NCI-H345 (cell line): ENCODE measurements around the gene TBC1D14.

Source experiments
- DNase-seq: peaks from one replicate; lab custom pipeline; 2025; lab: John Stamatoyannopoulos, UW

Gene TBC1D14

DNA sequence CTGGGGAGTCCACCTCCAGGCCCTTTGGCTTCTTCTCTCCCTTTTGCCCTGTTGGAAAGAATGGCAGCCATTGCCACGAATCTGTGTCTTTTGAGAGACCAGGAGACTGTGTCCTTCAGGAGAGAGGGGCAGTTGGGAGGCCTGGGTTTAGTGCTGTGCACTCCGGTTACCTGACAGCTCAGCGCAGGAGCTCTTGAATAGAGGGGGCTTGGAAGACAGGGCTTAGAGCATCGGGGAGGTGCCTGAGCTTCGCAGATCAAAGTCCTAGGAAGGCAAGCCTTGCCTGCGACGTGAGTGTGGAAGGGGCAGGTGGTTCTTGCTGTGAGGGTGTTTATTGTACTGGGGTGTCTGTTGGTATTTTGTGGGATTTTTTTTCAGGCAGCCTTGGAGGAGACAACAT lies 91.6 kb downstream of the TBC1D14 start:
- no peak for DNase-seq

DNA sequence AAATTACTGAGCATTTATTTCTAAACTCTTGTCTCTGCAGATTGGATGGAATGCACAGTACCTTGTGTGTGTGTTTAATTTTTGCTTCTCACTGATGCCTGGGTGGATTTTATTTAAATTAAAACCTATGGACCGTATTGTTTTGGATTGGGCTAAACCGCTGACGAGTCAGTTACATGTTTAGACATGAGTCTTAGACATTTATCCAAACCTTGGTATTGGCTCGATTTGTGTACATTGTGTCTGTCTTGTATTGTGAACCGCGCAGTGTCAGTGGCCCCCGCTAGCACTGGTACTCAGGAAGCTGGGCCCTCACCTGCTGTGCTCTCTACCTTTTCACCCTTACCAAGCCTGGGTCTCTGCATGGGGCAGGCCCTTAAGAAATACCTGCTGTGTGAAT lies 92.7 kb downstream of the TBC1D14 start:
- DNase-seq, result no peak

DNA sequence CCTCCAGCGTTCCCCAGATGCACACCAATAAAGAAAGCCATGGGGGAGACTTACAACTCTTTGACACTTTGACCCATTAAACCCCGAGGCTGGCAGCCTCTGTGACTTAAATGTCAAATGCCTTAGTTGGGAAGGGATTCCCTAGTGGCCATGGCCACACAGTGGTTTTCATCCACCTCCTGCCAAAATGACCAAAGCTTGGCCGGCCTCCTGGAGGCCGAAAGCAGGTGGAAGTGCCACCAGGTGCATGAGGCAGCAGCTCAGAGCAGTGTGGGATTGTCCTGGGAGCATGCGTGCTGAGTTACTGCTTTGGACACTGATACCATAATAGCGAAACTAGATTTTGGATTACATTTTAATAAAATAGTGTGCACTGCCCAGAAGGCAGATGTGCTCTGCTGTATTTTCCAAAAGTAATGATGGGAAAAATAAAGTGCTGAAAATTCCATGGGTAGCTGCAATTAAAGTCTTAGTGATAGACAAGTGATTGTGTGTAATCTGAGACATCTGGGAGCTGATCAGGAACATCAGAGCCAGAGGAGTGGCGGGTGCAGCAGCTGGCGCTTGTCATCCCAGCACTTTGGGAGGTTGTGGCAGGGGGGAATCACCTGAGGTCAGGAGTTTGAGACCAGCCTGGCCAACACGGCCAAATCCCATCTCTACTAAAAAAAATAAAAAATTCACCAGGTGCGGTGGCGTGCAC lies 93.7 kb downstream of the TBC1D14 start:
- DNase-seq, result no peak

DNA sequence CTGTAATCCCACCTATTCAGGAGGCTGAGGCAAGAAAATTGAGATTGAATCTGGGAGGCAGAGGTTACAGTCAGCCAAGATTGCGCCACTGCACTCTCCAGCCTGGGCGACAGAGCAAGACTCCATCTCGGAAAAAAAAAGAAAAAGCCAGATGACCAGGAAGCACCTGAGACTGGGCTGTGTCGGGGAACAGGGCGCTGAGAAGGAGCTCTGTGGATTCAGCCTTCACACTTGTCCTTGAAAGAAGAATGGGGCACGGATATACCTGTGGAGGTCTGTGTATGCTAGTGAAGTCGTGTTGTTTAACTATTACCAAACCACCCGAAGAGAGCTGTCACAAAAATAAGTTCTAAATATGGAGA lies 94.2 kb downstream of the TBC1D14 start:
- DNase-seq, result no peak

DNA sequence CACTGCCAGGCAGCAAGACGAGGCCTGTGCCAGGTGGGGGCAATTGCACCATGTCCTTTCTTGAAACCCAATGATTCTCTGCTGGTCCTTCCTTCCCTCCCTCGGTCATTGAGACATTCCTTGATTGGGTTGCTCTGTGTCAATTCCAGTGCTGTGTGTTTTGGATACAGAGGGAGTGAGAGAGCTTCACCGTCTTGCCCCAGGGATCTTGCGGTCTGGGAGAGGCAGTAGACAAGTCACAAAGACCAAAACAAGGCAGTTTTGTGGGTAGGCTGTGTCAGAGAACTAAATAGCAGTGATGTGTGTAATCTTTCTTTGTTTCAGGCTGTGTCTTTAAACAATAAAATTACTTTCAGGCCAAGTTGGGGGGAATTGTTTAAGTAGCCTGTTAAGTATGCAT lies 94.7 kb downstream of the TBC1D14 start:
- DNase-seq, result no peak

DNA sequence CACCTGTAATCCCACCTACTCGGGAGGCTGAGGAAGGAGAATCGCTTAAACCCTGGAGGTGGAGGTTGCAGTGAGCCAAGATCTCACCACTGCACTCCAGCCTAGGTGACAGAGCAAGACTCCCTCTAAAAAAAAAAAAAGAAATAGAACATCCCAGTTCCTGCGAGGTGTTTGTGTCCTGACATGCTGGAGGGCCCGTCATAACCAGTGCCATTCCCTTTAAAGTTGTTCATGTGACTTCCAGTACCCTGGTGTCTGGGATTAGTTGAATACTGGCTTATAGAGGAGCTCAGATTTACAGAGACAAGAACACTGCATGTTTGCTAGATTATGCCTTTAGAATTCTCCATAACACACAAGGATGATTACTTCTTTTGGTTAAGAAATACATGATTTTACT lies 95.9 kb downstream of the TBC1D14 start:
- DNase-seq, result no peak

DNA sequence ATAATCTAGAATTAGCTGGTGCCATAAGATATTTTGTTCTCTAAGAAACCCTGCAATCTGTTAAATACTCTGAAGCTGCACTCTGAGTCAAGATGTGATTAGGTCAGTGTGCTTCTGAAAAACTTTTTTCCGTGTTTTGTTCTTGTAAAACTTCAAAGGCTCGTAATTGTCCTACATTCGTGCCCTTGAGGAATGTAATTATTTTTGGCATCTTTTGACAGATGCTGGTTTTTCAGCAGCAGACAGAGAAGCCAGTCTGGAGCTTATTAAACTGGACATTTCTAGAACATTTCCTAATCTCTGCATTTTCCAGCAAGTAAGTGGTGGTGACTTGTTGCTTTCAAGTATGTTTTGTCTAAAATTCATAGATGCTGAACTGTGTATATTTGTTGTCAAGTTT lies 96.8 kb downstream of the TBC1D14 start:
- DNase-seq, result no peak

DNA sequence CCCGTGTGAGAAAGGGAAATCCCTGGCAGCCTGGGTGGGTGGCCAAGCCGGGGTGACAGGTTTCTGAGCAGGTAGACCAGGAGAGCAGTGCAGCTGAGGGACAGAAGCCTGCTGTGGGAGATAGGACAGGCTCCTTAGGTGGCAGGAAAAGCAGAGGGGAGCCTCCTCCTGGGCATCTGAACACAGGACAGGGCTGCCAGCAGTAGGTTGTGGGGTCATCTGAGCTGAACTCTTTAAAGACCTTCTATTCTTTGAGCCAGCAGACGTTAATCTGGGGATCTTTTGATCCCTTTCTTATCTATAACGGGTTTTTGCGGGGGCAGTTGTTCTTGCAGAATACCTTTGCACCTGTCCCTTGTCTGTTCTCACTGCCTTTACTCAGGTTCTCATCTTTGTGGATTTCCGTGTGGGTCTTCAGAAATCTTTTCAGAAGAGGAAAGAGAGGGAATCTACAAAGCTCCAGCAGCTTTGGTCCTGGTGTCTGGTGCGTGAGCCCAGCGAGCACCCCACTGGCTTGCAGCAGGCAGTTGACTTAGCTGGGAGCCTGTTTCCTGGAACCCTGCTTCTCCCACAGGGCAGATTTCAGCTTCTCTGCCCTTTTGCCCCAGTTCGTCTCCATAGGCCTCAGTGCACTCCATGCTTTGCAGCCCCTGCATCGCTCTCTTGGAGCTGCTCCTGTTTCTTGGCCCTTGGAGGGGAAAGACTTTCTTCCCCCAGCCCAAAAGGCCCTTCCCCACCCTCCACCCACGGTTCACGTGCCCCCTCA lies 97.7 kb downstream of the TBC1D14 start:
- no peak for DNase-seq

DNA sequence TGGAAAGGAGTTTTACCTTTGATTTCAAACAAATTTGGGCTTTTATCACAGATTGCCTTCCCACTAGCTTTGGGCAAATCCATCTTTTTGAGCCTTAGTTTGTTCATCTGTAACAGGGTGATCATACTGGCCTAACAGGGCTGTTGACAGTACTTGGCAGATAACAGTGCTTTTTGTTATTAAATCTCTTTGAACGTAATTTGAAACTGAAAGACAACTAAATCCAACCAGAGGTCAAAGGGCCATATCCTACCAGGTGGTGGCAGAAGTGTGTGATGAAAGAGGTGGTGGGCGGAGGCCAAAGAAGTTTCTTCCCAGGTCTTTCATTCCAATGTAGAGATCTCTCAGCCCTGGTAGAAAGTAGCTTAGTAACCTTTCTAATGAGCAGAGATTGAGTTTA lies 98.3 kb downstream of the TBC1D14 start:
- no peak for DNase-seq

DNA sequence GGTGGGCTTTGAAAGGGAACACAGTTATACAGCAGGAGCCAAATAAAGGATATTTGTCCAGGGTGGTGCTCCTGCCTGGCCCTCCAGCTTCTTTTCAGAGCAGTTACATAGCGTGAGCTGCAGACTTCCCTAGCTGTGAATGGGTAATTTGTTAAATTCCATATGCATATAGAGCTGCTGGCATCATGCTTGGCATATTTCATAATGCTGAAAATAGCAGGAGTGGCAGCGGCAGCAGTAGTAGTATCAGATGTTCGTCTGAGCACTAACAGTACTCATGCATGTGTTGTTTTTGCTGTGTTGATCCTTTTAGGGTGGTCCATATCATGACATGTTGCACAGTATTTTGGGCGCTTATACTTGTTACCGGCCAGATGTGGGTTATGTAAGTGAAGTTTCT lies 99.9 kb downstream of the TBC1D14 start:
- no peak for DNase-seq

DNA sequence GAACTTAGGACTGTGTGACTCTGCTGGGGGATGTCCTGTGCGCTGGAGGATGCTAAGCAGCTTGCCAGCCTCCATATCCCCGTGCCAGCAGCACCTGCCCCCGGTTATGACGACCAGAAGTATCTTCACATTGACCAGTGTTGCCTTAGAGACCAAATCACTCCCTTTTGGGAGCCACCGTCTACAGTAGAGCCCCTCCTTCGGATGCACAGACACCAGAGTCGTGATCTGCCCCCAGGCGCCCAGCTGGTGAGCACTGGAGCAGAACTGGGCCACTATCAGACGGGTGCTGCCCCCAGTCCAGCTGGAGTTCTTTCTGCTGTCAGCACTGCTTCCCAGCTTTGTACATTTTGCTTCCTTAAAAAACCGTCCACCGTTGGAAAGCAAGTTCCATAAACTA lies 103.5 kb downstream of the TBC1D14 start:
- no peak for DNase-seq

DNA sequence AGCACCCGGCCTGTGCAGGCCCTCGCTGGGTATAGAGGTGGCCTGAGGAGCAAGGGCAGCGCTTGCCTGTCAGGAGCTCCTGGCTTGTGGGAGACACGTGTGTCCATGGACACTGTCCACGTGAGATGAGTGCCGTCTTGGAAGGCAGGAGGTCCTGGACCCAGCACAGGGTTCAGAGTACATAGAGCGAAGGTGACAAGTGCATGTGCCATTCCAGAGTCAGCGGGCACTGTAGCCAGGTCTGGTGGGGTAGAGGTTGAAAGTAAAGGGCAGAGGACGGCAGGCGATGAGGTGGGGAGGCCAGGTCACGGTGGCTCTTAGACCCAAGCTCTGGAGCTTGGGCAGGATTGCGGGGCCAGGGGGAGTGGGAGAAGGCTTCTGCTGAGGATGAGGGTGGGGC lies 105.2 kb downstream of the TBC1D14 start:
- DNase-seq, result no peak

DNA sequence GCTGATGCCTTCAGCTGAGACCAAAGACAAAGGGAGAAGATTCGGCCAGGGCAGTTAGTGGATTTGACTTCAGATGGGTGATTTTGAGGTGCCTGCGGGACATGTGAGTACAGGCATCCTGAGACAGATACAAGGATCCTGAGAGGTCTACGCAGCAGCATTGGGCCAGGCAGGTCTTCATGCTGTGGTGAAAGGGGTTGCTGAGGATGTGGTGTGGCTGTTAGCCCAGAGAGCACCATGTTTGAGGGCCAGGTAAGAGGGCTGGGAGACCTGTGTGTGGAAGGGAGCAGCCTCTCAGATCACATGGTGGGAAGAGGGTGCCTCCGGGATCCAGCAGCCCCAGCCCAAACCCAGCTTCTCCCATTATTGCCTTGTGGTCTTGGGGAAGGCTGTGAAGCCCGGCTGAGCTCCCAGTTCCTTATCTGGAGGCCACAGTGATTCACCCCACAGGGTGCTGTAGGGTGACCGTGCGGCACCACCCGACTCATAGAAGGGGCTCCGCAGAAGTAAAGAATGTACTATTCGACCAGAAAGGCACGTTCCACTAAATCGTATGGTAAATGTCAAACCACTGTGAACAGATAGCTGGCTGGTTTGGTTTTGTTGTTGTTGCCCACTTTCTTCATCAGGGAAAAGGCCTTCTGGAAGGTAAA lies 105.9 kb downstream of the TBC1D14 start:
- DNase-seq, result no peak

DNA sequence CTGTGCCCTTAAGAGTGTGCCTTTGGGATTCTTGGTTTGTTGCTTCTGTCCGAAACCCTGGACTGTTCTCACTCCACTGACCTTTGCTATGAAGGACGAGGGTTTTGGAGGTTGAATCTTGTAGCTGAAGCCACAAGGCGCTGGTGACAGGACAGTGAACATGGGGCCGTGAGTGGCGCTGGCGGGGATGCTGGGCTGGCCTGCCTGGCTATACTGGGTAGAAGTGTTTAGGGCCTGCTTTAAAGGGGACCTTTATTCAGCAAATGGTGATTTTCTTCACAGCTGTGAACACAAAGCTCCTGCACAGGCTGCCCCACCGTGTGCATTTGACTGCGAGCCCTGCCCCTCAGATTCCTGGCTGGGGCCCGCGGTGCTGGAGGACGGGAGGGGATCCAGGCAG lies 106.5 kb downstream of the TBC1D14 start:
- DNase-seq, result no peak

DNA sequence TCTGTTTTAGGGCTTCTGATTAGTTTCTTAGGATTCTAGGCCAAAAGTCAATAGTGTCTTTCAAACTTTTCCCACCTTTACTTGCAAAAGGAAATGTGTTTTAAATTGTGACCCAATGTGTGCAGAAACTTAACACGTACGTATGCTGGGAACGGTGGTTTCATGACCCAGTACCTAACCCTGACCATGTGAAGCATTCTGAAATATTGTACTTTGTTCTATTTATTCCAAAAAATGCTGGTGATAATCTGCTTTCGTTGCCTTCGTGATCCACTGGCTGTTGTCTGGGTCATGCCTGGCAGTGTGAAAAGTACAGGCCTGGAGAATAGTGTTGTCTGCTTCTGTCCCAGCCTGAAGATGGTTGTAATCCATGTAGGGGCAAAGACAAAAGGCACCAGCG lies 106.9 kb downstream of the TBC1D14 start:
- DNase-seq, result no peak

DNA sequence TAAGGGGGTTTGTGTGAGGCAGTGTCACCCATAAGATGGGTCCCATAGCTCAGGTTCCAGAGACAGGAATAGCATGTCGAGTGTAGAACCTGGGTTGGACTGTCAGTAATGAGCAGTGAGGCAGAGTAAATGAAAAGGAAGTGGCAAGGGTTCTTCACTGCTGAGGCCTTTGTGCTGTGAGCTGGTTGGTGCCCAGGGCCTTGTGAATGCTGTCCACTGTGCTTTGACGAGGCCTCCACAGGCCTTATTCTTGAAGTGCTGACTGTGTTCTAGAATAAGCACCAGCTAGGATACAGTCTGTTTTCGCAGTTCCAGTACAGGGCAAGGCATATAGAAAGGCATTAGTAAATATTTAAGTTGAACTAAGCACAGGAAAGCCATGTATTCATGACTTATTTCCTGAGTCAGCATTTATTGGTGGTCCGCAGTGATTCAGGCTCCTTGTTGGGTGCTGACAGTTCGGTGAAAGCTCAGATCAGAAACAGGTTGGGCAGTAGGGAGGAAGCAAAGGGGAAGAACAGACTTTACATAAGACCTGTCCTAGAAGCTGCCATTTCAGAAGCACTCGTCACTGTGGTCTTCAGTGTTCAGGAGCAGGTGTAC lies 107.9 kb downstream of the TBC1D14 start:
- no peak for DNase-seq

DNA sequence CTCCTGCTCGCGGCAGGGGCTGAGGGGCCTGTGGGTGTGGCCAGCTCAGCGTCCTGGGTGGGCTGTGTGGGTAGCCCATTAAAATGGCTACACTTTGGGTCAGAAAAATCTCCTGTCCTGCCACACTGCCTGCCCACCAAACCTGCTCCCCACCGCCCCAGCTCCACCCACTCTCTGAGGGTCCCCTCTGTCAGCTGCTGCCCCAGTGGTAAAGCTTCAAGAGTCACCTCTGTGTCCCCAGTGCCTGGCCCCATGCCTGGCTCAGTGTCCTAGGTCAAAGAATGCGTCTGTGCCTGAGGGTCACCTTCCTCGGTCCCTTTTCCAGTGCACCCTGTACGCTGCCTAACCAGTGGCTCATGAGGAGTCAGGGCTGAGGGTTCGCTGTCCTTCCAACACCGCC lies 108.7 kb downstream of the TBC1D14 start:
- DNase-seq, result no peak

DNA sequence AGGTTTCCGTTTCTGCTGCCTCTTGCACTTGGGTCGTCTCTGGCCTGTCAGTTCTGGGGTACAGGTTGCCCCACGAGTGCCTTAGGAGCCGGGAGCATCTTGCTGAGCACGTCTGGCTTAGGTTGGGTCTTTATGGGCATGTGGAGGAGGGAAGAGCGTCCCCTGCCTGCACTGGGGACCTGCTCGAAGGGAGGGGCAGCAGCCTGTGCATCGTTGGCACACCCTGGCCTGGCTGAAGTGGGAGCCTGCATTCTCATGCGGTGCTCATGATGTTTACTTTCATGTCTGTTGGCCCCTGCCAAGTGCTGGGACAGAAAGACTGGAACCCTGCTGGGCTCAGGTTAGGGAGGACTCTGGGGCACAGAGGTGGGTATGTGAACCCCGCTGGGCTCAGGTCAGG lies 109.7 kb downstream of the TBC1D14 start:
- no peak for DNase-seq

DNA sequence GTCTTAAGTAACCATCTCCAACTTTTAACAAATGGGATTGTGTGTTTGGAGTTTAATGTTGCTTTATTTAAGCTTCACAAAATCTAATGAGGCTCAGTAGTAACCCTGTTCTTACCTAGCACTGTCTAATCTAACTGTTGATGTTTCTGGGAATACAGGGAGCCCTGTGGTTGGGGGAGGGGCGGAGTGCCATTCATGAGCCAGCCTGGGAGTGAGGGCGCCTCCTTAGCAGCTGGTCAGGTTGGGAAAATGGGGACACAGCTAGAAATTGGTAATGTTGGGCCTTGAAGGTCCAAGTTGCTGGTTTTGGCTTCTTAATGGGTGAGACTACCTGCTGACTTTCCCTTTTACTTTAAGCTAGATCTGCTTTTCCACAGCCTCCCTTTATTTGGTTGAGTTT lies 110.7 kb downstream of the TBC1D14 start:
- no peak for DNase-seq

DNA sequence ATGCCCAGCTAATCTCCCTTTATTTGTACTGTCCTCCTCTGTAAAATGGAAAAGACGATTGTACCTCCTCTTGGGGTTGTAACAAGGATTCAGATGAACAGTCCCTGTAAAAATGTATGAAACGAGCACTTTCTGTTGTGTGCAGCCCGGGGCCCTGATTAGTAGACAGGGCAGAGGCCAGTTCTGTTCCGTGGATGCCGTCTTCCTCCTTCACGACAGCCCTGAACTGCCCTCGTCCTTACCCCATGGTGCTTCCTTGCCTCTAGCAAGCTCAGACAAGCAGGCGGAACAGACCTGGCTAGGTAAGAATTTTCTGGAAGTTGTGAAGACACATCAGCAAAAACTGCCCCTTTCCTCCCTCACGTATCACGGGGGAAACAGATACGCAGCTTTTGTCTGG lies 111.2 kb downstream of the TBC1D14 start:
- DNase-seq, result no peak

DNA sequence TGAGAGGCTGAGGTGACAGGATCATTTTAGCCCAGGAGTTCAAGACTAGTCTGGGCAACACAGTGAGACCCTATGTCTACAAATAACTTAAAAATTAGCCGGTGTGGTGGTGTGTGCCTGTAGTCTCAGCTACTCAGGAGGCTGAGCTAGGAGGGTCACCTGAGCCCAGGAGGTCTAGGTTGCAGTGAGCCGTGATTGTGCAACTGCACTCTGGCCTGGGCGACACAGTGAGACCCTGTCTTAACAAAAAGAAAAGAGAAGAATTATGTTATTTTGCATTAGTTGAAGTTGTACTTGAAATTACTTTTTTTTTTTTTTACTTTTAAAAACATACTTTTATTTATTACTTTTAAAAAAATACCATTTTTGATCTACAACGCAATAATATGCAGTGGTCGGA lies 111.7 kb downstream of the TBC1D14 start:
- no peak for DNase-seq

DNA sequence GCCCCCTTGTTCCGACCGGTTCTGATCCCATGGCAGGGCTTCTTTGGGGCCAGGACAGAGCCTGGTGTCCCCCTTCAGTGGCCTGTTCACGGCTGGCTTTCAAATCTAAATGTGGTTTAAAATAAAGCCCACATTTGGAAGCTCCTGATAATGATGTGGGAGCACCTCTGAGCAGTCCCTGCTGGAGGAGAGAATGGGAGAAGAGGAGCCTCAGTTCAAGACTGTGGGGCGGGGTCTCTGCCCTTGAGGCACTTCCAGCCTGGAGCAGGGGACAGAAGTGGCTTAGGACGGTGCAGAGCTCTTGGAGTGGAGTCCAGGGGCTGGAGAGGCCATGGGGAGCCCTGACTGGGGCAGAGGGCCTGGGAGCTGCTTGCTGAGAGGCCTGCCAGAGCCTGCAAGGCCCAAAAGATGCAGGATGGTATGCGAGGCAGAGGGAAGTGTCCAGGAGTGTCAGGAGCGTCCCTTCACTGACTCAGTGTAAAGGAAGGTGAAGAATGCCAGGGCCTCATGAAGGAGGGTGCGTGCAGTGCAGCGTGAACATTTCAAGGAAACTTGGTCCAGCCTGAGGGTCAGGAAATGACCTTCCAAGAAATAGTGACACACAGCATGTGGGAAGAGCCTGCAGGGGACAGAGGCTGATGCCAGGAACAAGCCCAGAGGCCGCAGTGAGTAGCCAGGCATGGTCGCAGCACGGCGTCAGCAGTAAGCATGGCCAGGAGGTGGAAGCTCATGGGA lies 112.5 kb downstream of the TBC1D14 start:
- no peak for DNase-seq
